Ascending aorta (tissue), 2 donors: ENCODE measurements around the gene HES6. TPM values are rescaled to one million over a fixed set of nuclear protein-coding genes. Genes with fewer than 3 reads are reported as not detected.

ENCODE experiments used
- DNase-seq, 2 donors: peaks; one replicate each; pipeline ENCODE4 v3.0.0-alpha.2; 2019; ENCODE audit warnings: low spot score in 2 of 2
- H3K27ac ChIP-seq, 2 donors: fragments of 200-600 bp; sonication (generic); one replicate each; pipeline ENCODE4 v1.5.1; 2016 to 2017; ENCODE audit warnings: mild to moderate bottlenecking in 1 of 2
- H3K27me3 ChIP-seq: fragments of 200-600 bp; sonication (generic); one replicate; pipeline ENCODE4 v1.5.1; 2017
- H3K36me3 ChIP-seq, 2 donors: fragments of 200-600 bp; sonication (generic); one replicate each; pipeline ENCODE4 v1.5.1; 2016
- H3K4me1 ChIP-seq, 2 donors: fragments of 200-600 bp; sonication (generic); one replicate each; pipeline ENCODE4 v1.5.1; 2016 to 2017; ENCODE audit warnings: mild to moderate bottlenecking in 1 of 2
- H3K4me3 ChIP-seq, 2 donors: fragments of 200-600 bp; sonication (generic); one replicate each; pipeline ENCODE4 v1.5.1; 2016 to 2017; ENCODE audit warnings: mild to moderate bottlenecking in 1 of 2
- H3K9me3 ChIP-seq, 2 donors: fragments of 200-600 bp; sonication (generic); one replicate each; pipeline ENCODE4 v1.5.1; 2016
- intact Hi-C: fragments of 100-400 bp; cut with DNase I; formaldehyde crosslinking; loops from one replicate; pipeline ENCODE4 v1.15.1; 2023
- total RNA-seq: library from RNA; depleted of rRNA; stranded (reverse); fragments of >200 nt; gene quantifications from one replicate; pipeline ENCODE4 v1.1.0, GENCODE V29; 2016
- TF ChIP-seq, protein P1 (sequence below), 3 experiments: fragments of 200-600 bp in 2 of 3; fragments of 450-650 bp in 1 of 3; sonication (generic) in 2 of 3; IDR thresholded peaks; one replicate each; pipeline ENCODE4 v1.5.1; 2016 to 2019; ENCODE audit warnings: antibody characterized with exemption in 3 of 3, mild to moderate bottlenecking in 1 of 3, moderate library complexity in 1 of 3

Gene HES6
- total RNA-seq, 1 donor from 2014 or later: 117 TPM

DNA sequence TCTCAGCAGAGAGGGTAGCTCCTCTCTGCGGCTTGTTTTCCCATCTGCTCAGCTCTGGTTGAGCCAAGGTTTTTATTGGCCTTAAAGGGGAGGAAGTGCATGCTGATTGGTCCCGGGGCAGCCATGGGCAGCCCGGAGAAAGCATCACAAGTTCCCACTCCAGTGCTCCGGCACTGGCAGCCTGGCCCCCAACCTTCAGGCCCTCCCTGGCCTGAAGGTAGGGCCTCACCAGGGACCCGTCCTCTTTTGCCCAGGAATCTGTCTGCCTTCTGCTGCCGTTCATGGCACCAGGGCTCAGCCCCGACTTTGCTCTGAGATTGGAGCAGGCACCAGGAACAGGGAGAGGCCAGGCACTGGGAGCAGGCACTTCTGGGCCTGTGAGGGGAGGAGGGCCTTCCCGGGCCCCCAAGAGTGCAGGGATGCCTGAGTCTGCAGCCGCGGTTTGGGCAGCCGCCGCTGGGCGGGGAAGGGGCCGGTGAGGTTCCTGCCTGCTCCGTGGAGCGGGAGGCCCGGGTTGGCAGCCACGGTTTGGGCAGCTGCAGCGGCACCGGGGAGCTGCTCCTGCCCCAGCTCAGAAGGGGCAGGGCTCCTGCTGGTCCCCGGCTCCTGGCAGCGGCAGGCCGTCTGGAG lies 18.8 kb downstream of the HES6 start:
- Histone ChIP-seq H3K4me3 (peak overlapping the region in 1 of 2 donors; percentile 32), H3K9me3 (no peaks in the 10 kb centered on the region), H3K27ac (peak overlapping the region in 1 of 2 donors; percentile 42), H3K27me3 (no peaks in the 10 kb centered on the region), H3K4me1 (no peaks in the 10 kb centered on the region), H3K36me3 (no peaks in the 10 kb centered on the region)
- DNase-seq: no peak
- TF ChIP-seq, protein P1, sequence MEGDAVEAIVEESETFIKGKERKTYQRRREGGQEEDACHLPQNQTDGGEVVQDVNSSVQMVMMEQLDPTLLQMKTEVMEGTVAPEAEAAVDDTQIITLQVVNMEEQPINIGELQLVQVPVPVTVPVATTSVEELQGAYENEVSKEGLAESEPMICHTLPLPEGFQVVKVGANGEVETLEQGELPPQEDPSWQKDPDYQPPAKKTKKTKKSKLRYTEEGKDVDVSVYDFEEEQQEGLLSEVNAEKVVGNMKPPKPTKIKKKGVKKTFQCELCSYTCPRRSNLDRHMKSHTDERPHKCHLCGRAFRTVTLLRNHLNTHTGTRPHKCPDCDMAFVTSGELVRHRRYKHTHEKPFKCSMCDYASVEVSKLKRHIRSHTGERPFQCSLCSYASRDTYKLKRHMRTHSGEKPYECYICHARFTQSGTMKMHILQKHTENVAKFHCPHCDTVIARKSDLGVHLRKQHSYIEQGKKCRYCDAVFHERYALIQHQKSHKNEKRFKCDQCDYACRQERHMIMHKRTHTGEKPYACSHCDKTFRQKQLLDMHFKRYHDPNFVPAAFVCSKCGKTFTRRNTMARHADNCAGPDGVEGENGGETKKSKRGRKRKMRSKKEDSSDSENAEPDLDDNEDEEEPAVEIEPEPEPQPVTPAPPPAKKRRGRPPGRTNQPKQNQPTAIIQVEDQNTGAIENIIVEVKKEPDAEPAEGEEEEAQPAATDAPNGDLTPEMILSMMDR (IDR thresholded peaks at IDR 0.05): no peak
- intact Hi-C loops: no loop called here

DNA sequence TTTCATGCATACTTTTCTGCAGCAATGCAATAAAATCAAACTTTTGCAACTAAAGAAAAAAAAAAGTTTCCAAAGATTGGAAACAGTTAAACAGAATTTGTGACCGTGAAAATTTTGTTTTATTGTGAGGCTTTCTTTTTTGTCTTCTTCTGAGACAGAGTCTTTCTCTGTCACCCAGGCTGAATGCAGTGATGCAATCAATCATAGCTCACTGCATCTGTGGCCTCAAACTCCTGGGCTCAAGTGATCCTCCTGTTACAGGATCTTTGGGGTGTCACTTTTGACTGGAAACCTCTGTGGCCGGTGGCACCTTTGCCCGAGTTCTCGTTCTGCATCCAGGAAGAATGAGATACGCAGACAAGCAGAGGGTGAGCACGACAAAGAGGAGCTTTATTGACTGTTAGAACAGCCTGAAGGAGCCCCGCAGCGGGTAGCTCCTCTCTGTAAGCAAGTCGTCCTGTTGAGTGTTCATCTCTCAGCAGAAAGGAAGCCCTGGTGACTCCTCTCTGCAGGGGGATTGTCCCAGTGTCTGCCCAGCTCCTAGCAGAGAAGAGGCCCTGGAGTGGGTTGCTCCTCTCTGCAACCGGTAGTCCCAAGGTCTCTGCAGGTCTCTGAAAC lies 19.5 kb downstream of the HES6 start:
- Histone ChIP-seq H3K4me1 (no peaks in the 10 kb centered on the region), H3K9me3 (no peaks in the 10 kb centered on the region), H3K36me3 (no peaks in the 10 kb centered on the region), H3K4me3 (no peak overlapping the region), H3K27me3 (no peaks in the 10 kb centered on the region), H3K27ac (no peak overlapping the region)
- DNase-seq: no peak
- intact Hi-C loops: no loop called here
- TF ChIP-seq, protein P1 (IDR thresholded peaks at IDR 0.05): no peak

DNA sequence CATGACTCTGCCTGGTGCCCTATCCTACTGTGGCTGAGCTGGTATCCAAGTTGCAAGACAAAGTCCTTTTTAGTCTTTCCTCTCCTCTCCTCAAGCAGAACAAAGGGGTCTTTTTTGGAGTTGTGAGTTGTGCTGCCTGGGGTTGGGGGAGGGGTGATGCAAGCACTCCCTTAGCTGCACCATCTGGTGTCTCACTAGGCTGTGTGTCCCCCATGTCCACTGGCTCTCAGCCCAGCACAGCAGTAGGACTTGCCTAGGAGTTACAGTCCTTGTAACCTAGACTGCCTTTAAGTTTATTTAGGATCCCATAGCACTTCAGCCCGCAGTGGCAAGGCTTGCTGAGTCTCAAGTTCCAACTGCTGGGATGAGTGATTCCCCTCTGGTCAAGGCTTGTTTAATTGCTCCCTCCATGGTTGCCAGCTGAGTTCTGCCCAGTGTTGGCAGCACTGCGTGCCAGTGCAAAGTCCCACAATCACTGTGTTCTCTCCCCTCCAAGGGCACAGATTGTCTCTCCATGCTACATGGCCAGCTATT lies 23.1 kb downstream of the HES6 start:
- Histone ChIP-seq H3K4me3 (no peak overlapping the region), H3K4me1 (no peaks in the 10 kb centered on the region), H3K27me3 (no peaks in the 10 kb centered on the region), H3K27ac (no peak overlapping the region), H3K36me3 (no peaks in the 10 kb centered on the region), H3K9me3 (no peaks in the 10 kb centered on the region)
- no peak for DNase-seq
- TF ChIP-seq, protein P1 (IDR thresholded peaks at IDR 0.05): no peak
- intact Hi-C loops: no loop called here

DNA sequence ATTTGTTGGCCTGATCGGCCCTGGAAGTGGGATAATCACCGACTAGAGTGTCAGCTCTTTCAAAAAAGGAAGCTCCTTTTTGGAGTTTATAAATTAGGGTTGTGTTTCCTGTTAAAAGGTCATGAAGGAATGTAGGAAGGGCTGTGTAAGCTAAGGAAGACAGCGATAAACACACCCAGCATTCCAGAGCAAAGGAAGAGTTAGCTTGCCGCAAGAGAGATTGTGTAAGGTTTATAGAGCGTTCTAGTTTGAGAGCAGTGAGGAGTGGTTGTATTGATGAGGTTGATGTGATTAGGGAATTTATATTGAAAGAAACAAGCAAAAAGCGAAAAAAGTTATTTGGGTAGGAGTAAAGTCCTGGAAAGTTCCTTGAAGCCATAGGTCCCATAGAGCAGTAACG lies 32.8 kb downstream of the HES6 start:
- Histone ChIP-seq H3K27me3 (no peaks in the 10 kb centered on the region), H3K4me1 (peaks cover 5 to 7% of the 10 kb centered on the region in 2 donors), H3K9me3 (no peaks in the 10 kb centered on the region), H3K4me3 (no peak overlapping the region), H3K36me3 (no peaks in the 10 kb centered on the region), H3K27ac (no peak overlapping the region)
- DNase-seq: no peak
- intact Hi-C loops: loop anchor here (5.0 kb wide), 1 partner anchor 1070 kb away; no protein-coding TSS in a partner anchor
- TF ChIP-seq, protein P1 (IDR thresholded peaks at IDR 0.05): no peak

DNA sequence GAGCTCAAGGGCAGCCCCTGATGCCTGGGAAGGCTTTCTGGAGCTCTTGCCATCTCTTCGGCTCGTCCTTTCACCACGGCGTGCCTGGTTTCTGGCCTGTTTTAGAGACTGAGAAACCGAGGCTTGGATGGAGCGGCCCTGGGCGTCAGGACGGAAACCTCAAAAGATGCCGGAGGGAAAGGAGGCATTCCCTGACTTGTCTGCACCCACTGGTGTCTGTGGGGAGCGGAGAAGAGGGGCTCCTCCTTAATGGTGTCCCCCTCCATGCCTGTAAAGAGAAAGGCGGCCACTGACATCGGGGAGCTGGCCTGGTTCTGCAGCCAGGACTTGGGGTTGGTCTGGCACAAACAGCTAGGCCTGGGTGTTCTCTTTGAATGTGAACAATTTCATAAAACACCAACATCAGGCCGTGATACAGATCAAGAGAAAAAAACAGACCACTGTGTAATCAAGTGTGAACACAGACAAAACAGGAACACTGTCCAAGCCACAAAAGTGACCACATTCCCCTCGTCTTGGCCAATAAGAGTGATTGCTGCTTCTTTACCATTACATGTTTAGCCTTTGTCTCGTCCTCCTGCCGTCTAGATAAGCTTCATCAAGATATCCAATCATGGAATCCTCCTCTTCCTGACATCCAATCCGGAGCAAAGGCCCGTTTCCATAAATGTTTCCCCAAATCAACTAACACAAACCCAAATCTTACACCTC lies 35.7 kb downstream of the HES6 start:
- DNase-seq: no peak
- peak overlapping the region; percentile 88 to 98 for H3K27ac ChIP-seq
- H3K9me3 ChIP-seq: no peaks in the 10 kb centered on the region
- H3K4me1 ChIP-seq: peaks cover 12 to 23% of the 10 kb centered on the region in 2 donors
- TF ChIP-seq, protein P1 (IDR thresholded peaks at IDR 0.05): no peak
- intact Hi-C loops: loop anchor here (1.0 to 2.0 kb wide), 3 partner anchors 33 to 65 kb away; partner anchors contain the start of genes HES6 and KLHL30
- no peaks in the 10 kb centered on the region for H3K27me3 ChIP-seq
- H3K36me3 ChIP-seq: no peaks in the 10 kb centered on the region
- H3K4me3 ChIP-seq: peak overlapping the region; percentile 99
